Gastrocnemius medialis (tissue), 4 donors: ENCODE results near the gene TTC39B. TPM values are rescaled to one million over a fixed set of nuclear protein-coding genes. Genes with fewer than 3 reads are reported as not detected.

Source experiments
- ATAC-seq, 2 donors: fragments of 150-250 bp; one replicate each; pipeline ENCODE4 v1.9.1; 2016
- DNase-seq, 2 donors: peaks; one replicate each; pipeline ENCODE4 v3.0.0-alpha.2; 2019
- H3K27ac ChIP-seq, 4 donors: fragments of 200-600 bp; sonication (generic); 1 replicate in 1 of 4; 2 replicates in 3 of 4; pipeline ENCODE4 v1.5.1; 2016 to 2018; ENCODE audit warnings: mild to moderate bottlenecking in 2 of 4, moderate library complexity in 1 of 4
- H3K27me3 ChIP-seq, 3 donors: fragments of 200-600 bp; sonication (generic) in 2 of 3; 1 replicate in 1 of 3; 2 replicates in 2 of 3; pipeline versions ENCODE4 v1.5.1 to v1.6.0; 2016 to 2019; ENCODE audit warnings: mild to moderate bottlenecking in 1 of 3, moderate library complexity in 1 of 3
- H3K36me3 ChIP-seq, 2 donors: fragments of 200-600 bp; sonication (generic) in 1 of 2; one replicate each; pipeline ENCODE4 v1.5.1; 2017 to 2018
- H3K4me1 ChIP-seq, 2 donors: fragments of 200-600 bp; sonication (generic) in 1 of 2; one replicate each; pipeline ENCODE4 v1.5.1; 2016 to 2017; ENCODE audit warnings: mild to moderate bottlenecking in 2 of 2
- H3K4me3 ChIP-seq, 4 donors: fragments of 200-600 bp; sonication (generic) in 3 of 4; 1 replicate in 1 of 4; 2 replicates in 3 of 4; pipeline ENCODE4 v1.5.1; 2016 to 2019; ENCODE audit warnings: mild to moderate bottlenecking in 2 of 4
- H3K9me3 ChIP-seq, 3 donors: fragments of 200-600 bp; sonication (generic) in 2 of 3; 1 replicate in 1 of 3; 2 replicates in 2 of 3; pipeline ENCODE4 v1.5.1; 2016 to 2019
- CTCF ChIP-seq, 5 experiments: fragments of 450-650 bp in 3 of 5; fragments of 200-600 bp in 2 of 5; sonication (generic) in 2 of 5; IDR thresholded peaks in 4 of 5; conservative IDR thresholded peaks in 1 of 5; 1 replicate in 4 of 5; 2 replicates in 1 of 5; pipeline ENCODE4 v1.5.1; 2016 to 2019; ENCODE audit warnings: antibody characterized with exemption in 5 of 5, mild to moderate bottlenecking in 3 of 5, moderate library complexity in 3 of 5
- POLR2A ChIP-seq, 2 donors: fragments of 450-650 bp; IDR thresholded peaks; one replicate each; pipeline ENCODE4 v1.6.1; 2017; ENCODE audit warnings: antibody characterized with exemption in 2 of 2, mild to moderate bottlenecking in 2 of 2, moderate library complexity in 2 of 2
- in situ Hi-C, 4 donors: fragments of 200-750 bp; cut with MboI; loops; one replicate each; pipeline versions ENCODE4 v1.15.0 to v1.8.0; 2017; ENCODE audit warnings: low sequenced_read_pairs in 4 of 4
- intact Hi-C: fragments of 100-400 bp; cut with DNase I; formaldehyde crosslinking; loops from one replicate; pipeline ENCODE4 v1.15.1; 2023; ENCODE audit warnings: low total_unique reads
- total RNA-seq, 4 donors: library from RNA; depleted of rRNA; stranded (reverse); fragments of >200 nt; gene quantifications; one replicate each; pipeline versions ENCODE4 v1.1.0 to v1.2.3, GENCODE V29; 2016

The TTC39B gene
- total RNA-seq, 4 donors from 2014 or later, result 1.8 to 6.9 (median 3.8) TPM

GRCh38 chr9:15317836-15318235 is 10.8 kb upstream of the TTC39B start:
- DNase-seq (no peak), ATAC-seq (no peak)
- Histone ChIP-seq H3K4me1 (no peaks in the 10 kb centered on the region), H3K4me3 (no peak overlapping the region), H3K27ac (no peak overlapping the region), H3K9me3 (no peaks in the 10 kb centered on the region), H3K27me3 (no peaks in the 10 kb centered on the region), H3K36me3 (no peaks in the 10 kb centered on the region)
- in situ Hi-C loops, result no loop called here
- no peak for TF ChIP-seq POLR2A (IDR thresholded peaks at IDR 0.05)
- no peak for TF ChIP-seq CTCF (IDR thresholded peaks at IDR 0.05 in 4 of 5, conservative IDR thresholded peaks at IDR 0.05 in 1 of 5)
- intact Hi-C loops, result no loop called here

GRCh38 chr9:15311607-15312006 is 4.6 kb upstream of the TTC39B start:
- in situ Hi-C loops (no loop called here), intact Hi-C loops (no loop called here)
- ATAC-seq (no peak), DNase-seq (no peak)
- no peaks in the 10 kb centered on the region for H3K9me3 ChIP-seq
- no peaks in the 10 kb centered on the region for H3K36me3 ChIP-seq
- TF ChIP-seq POLR2A (IDR thresholded peaks at IDR 0.05) (no peak), CTCF (IDR thresholded peaks at IDR 0.05 in 4 of 5, conservative IDR thresholded peaks at IDR 0.05 in 1 of 5) (no peak)
- no peak overlapping the region for H3K4me3 ChIP-seq
- no peaks in the 10 kb centered on the region for H3K27me3 ChIP-seq
- no peak overlapping the region for H3K27ac ChIP-seq
- H3K4me1 ChIP-seq, result peaks cover 4 to 5% of the 10 kb centered on the region in 2 donors

- H3K4me1 ChIP-seq, result peaks cover 9 to 13% of the 10 kb centered on the region in 2 donors
- no peaks in the 10 kb centered on the region for H3K27me3 ChIP-seq
- DNase-seq, result no peak
- in situ Hi-C loops (no loop called here), intact Hi-C loops (no loop called here)
- ATAC-seq, result no peak
- H3K9me3 ChIP-seq, result no peaks in the 10 kb centered on the region
- TF ChIP-seq POLR2A (IDR thresholded peaks at IDR 0.05), result no peak
- no peak for TF ChIP-seq CTCF (IDR thresholded peaks at IDR 0.05 in 4 of 5, conservative IDR thresholded peaks at IDR 0.05 in 1 of 5)
- no peak overlapping the region for H3K4me3 ChIP-seq
- no peak overlapping the region for H3K27ac ChIP-seq
- no peaks in the 10 kb centered on the region for H3K36me3 ChIP-seq
These were observed 3.3 kb upstream of the TTC39B start for GRCh38 chr9:15310107-15310850.

DNA sequence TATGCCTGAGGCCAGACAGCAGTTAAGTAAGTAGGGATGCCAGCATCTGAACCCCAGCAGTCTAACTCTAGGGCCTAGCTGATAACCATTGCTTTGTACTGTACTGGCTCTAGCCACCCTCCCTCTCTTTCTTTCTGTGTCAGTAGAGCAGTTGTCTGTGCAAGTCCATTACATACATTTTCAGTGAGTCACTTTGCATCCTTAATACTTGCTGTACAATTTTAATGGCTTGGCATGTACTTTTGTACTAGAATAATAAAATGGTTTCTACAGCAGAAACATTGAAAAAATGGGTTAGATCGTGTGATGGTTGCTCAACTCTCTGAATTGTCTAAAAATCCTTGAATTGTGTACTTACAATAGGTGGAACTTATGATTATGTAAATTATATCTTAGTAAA is 1.5 kb upstream of the TTC39B start:
- intact Hi-C loops (loop anchor here (5.0 to 10.0 kb wide), 5 partner anchors 114 to 1826 kb away; partner anchors contain the start of genes CCDC171, CNTLN, PSIP1 and SNAPC3), in situ Hi-C loops (loop anchor here in 1 of 4 donors (10.0 kb wide), 1 partner anchor 106 kb away; no protein-coding TSS in a partner anchor)
- H3K4me1 ChIP-seq, result peaks cover 11 to 13% of the 10 kb centered on the region in 2 donors
- H3K9me3 ChIP-seq, result no peaks in the 10 kb centered on the region
- H3K4me3 ChIP-seq, result no peak overlapping the region
- no peak overlapping the region for H3K27ac ChIP-seq
- TF ChIP-seq CTCF (IDR thresholded peaks at IDR 0.05 in 4 of 5, conservative IDR thresholded peaks at IDR 0.05 in 1 of 5), result no peak
- no peak for TF ChIP-seq POLR2A (IDR thresholded peaks at IDR 0.05)
- no peaks in the 10 kb centered on the region for H3K27me3 ChIP-seq
- H3K36me3 ChIP-seq, result no peaks in the 10 kb centered on the region
- ATAC-seq (no peak), DNase-seq (no peak)
